Measurements from ENCODE around the gene CAMP. TPM values are rescaled to one million over a fixed set of nuclear protein-coding genes. Genes with fewer than 3 reads are reported as not detected.
A peak's percentile ranks its signal among the peaks of the same experiment; 100 is the strongest.

CAMP gene
- total RNA-seq, 1 donor from 2014 or later: not detected

GRCh38 chr3:48215019-48215418 lies 8.3 kb upstream of the CAMP start:
- DNase-seq: no peak

- no peak for DNase-seq
Measured at GRCh38 chr3:48215466-48215865, 7.8 kb upstream of the CAMP start.

GRCh38 chr3:48215876-48216275 lies 7.4 kb upstream of the CAMP start:
- DNase-seq: no peak

- DNase-seq: no peak
Measured at GRCh38 chr3:48217449-48217848, 5.8 kb upstream of the CAMP start.

GRCh38 chr3:48218537-48218936 lies 4.8 kb upstream of the CAMP start:
- DNase-seq: no peak

GRCh38 chr3:48219543-48219942 lies 3.8 kb upstream of the CAMP start:
- DNase-seq: no peak

GRCh38 chr3:48220746-48221145 lies 2.5 kb upstream of the CAMP start:
- no peak for DNase-seq

- DNase-seq: no peak
Measured at GRCh38 chr3:48225587-48225986, 2.3 kb downstream of the CAMP start.

- DNase-seq: no peak
Measured at GRCh38 chr3:48226939-48227338, 3.6 kb downstream of the CAMP start.

GRCh38 chr3:48232232-48232631 lies 8.9 kb downstream of the CAMP start:
- DNase-seq: no peak

GRCh38 chr3:48232734-48233133 lies 9.4 kb downstream of the CAMP start:
- peak; percentile 83 for DNase-seq

GRCh38 chr3:48233542-48233941 lies 10.2 kb downstream of the CAMP start:
- no peak for DNase-seq

- no peak for DNase-seq
Measured at GRCh38 chr3:48236531-48236930, 13.2 kb downstream of the CAMP start.

- no peak for DNase-seq
Measured at GRCh38 chr3:48238531-48239085, 15.3 kb downstream of the CAMP start.

- no peak for DNase-seq
Measured at GRCh38 chr3:48240000-48240963, 17.0 kb downstream of the CAMP start.

- DNase-seq: peak; percentile 47
Measured at GRCh38 chr3:48241796-48242455, 18.6 kb downstream of the CAMP start.

- DNase-seq: no peak
Measured at GRCh38 chr3:48243886-48244285, 20.6 kb downstream of the CAMP start.

GRCh38 chr3:48244461-48244860 lies 21.2 kb downstream of the CAMP start:
- no peak for DNase-seq

GRCh38 chr3:48245136-48245535 lies 21.8 kb downstream of the CAMP start:
- no peak for DNase-seq

GRCh38 chr3:48247401-48247811 lies 24.1 kb downstream of the CAMP start:
- peak; percentile 76 for DNase-seq

- peak; percentile 60 for DNase-seq
Measured at GRCh38 chr3:48248095-48248850, 25.0 kb downstream of the CAMP start.

GRCh38 chr3:48256557-48256956 lies 33.3 kb downstream of the CAMP start:
- no peak for DNase-seq

GRCh38 chr3:48258530-48258929 lies 35.2 kb downstream of the CAMP start:
- DNase-seq: no peak

All from dermis blood vessel endothelial cell (primary cell).